ENCODE data around the gene SCN1A.
A peak's percentile ranks its signal among the peaks of the same experiment; 100 is the strongest.

SCN1A gene

GRCh38 chr2:165970663-165971062 lies 157.2 kb downstream of the SCN1A start:
- DNase-seq (ENCODE audit: low spot score), result no peak

DNA sequence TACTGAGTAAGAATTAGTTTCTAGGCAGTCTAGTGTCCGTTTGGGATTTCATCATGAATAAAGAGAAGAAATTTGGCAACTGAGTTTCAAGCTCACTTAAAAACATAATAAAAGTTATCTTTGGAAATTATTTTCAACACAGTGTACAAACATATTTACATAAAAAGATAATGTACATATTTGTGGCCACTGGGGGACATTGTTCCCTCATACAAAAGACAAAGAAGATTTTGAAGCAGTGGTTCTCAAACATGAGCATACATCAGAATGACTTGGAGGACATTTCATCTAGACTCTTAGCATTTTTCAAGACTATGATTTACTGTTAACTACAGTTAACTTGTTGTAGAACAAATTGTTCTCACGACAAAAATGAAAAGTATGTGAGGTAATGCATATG lies 158.6 kb downstream of the SCN1A start:
- no peak for DNase-seq (ENCODE audit: low spot score)

DNA sequence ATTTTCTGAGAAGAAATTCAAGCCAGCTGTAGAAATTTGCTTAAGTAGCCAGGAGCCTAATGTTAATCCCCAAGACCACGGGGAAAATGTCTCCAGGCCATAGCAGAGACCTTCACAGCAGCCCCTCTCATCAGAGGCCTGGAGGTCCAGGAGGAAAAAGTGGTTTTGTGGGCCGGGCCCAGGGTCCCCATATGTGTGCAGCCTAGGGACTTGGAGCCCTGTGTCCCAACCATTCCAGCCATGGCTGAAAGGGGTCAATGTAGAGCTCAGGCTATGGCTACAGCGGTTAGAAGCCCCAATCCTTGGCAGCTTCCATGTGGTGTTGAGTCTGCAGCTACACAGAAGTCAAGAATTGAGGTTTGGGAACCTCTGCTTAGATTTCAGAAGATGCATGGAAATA lies 160.1 kb downstream of the SCN1A start:
- DNase-seq (ENCODE audit: low spot score), result no peak

DNA sequence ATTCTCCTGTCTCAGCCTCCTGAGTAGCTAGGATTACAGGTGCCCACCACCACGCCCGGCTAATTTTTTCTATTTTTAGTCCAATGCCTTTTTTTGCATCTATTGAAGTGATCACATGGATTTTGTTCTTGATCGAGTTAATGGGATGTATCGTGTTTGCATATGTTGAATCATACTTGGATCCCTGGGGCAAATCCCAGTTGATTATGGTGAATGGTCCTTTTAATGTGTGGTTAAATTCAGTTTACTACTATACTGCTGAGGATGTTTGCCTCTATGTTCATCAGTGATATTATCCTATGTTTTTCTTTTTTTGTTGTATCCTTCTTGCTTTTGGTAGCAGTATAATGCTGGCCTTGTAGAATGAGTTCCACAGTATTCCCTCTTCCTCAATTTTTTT lies 166.0 kb downstream of the SCN1A start:
- no peak for DNase-seq (ENCODE audit: low spot score)

GRCh38 chr2:165959371-165959770 lies 168.4 kb downstream of the SCN1A start:
- no peak for DNase-seq (ENCODE audit: low spot score)

DNA sequence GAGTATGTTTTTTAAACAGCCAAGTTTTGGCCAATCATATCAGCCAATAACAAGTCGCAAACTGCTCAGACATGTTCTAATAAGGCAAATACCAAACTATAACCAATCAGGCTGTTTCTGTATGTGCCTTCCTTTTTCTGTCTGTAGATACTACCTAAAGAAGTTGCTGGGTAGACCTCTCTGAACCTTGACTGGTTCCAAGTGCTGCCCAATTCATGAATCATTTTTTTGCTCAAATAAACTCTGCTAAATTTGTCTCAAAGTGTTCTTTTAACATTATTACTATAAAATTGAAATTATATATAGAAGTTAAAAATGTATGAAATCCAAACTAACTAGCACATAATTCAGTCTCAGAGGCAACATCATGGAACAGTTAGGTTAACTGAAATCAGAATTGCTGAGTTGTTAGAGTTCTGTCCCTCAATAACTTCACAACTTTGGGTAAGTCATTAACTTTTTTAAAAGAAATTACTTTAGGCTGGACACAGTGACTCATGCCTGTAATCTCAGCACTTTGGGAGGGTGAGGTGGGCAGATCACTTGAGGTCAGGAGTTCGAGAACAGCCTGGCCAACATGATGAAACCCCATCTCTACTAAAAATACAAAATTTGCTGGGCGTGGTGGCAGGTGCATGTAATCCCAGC lies 169.4 kb downstream of the SCN1A start:
- no peak for DNase-seq (ENCODE audit: low spot score)

DNA sequence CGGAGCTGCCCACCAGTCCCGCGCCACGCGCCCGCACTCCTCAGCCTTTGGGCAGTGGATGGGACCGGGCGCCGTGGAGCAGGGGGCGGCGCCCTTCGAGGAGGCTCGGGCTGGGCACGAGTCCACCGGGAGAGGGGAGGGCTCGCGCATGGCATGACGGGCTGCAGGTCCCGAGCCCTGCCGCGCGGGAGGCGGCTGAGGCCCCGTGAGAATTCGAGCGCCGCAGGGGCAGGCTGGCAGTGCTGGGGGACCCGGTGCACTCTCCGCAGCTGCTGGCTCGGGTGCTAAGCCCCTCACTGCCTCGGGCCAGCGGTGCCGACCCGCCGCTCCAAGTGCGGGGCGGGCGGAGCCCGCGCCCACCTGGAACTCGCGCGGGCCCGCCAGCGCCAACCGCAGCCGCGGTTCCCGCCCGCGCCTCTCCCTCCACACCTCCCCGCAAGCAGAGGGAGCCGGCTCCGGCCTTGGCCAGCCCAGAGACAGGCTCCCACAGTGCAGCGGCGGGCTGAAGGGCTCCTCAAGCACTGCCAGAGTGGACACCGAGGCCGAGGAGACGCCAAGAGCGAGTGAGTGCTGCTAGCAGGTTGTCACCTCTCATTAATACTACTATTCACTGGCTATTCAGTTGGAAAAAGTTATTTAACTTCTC lies 170.7 kb downstream of the SCN1A start:
- DNase-seq (ENCODE audit: low spot score), result no peak

DNA sequence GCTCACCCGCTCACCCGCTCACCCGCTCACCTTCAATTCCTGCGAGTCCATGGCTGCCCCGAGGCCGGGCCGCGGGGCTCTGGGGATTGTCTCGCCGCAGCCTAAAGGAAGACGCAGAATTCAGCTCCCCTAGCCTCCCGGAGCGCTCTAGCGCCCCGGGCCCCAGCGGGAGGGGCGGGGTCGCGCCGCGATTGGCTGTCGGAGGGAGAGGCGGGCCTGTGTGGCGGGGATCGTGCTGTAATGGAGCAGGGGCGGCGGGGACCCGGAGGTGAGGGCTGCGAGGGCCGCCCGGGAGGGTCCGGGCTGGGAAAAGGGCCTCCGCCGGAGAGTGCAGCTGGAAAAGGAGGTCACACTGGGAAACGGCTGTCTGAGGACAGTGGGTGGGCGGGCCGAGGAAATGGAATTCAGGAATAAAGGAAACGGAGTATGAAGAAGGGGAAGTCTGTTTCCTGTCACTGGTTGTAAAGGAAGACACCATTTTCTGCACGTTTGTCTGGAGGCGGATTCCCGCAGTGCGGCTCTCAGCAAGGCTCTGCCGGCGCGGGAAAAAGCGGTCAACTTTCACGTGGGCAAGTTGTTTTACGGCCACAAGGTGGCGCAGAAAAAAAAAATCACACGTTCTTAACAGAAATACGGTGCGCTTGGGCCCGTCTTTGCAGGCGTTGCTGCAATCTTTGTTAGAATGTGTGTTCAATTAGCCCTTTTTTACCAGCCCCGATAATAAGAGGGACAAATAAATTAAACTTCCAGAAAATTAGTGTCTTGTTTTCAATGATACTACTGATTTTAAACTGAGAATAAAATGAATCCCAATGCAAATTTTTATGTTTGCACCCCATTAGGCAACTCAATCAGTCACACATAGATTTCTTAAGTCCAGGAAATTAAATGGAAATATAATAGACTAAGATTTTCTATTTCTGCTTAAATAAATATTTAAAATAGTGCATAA lies 173.9 kb downstream of the SCN1A start, which contains the start of gene TTC21B:
Gene TTC21B, minus strand, starts transcription at position 122 of the 952 bp plus-strand sequence. Its CDS starts 71 bp downstream, at position 51.
- DNase-seq (ENCODE audit: low spot score), result peak; percentile 90

DNA sequence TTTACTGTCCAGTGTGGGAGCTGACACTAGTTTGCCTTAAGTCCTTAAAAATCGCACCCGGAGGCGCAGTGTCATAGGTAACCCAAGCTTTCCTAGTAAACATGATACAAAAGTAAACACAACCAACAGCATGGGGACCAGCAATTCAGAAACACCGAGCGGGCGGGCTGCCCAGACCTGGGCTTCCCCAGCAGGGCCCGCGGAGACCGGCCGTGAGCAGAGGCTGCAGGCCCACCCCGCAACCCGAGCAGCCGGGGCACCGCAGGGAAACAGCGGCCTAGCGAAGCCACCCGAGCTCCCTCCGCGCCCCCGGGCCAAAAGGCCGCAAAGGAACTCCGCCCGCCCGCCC lies 174.5 kb downstream of the SCN1A start:
- peak; percentile 68 for DNase-seq (ENCODE audit: low spot score)

GRCh38 chr2:165952741-165953211 lies 175.0 kb downstream of the SCN1A start:
- peak; percentile 7 for DNase-seq (ENCODE audit: low spot score)

DNA sequence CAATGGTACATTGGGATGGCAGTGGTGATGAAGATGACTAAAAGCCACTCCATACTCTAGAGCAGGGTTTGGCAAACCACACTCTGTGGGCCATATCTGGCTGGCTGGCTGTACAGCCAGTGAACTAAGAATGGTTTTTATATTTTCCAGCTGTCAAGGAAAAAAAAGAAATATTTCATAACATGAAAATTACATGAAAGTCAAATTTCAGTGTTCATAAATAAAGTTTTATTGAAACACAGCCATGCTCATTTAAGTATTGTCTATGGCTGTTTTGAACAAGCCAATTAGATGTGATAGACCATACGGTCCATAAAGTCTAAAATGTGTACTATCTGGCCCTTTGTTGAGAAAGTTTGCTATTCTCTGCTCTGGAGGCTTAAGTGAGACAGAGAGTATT lies 175.7 kb downstream of the SCN1A start:
- no peak for DNase-seq (ENCODE audit: low spot score)

GRCh38 chr2:165950438-165950837 lies 177.4 kb downstream of the SCN1A start:
- DNase-seq (ENCODE audit: low spot score), result peak; percentile 1

GRCh38 chr2:165941827-165942226 lies 186.0 kb downstream of the SCN1A start:
- DNase-seq (ENCODE audit: low spot score), result no peak

GRCh38 chr2:165938237-165938636 lies 189.6 kb downstream of the SCN1A start:
- DNase-seq (ENCODE audit: low spot score), result no peak
